GM12865 (cell line): Measurements from ENCODE around the gene COL4A5.

Experiments used
- DNase-seq: peaks from one replicate; pipeline ENCODE4 v3.0.0; 2010; ENCODE audit warnings: low read depth
- H3K4me3 ChIP-seq: 2 replicates; pipeline ENCODE4 v1.5.1; 2011; ENCODE audit warnings: mild to moderate bottlenecking, low read depth, low read length, control low read depth
- CTCF ChIP-seq: IDR thresholded peaks from 2 replicates; pipeline ENCODE4 v1.5.1; 2011; ENCODE audit warnings: low read length, control low read depth, low read depth, inconsistent platforms; ENCODE audit not compliant: insufficient read depth; ENCODE audit errors: missing control alignments

COL4A5 gene

GRCh38 chrX:108610141-108610540 lies 170.5 kb downstream of the COL4A5 start:
- no peak for TF ChIP-seq CTCF
- no peak overlapping the region for H3K4me3 ChIP-seq
- no peak for DNase-seq

GRCh38 chrX:108614616-108615015 lies 175.0 kb downstream of the COL4A5 start:
- TF ChIP-seq CTCF = no peak
- no peak for DNase-seq
- no peak overlapping the region for H3K4me3 ChIP-seq

- H3K4me3 ChIP-seq = no peak overlapping the region
- no peak for TF ChIP-seq CTCF
- no peak for DNase-seq
These were observed 201.2 kb downstream of the COL4A5 start for GRCh38 chrX:108640817-108641216.

- no peak for TF ChIP-seq CTCF
- DNase-seq = peak; percentile 4
- H3K4me3 ChIP-seq = no peak overlapping the region
These were observed 202.1 kb downstream of the COL4A5 start for GRCh38 chrX:108641589-108642272.

- TF ChIP-seq CTCF = no peak
- H3K4me3 ChIP-seq = no peak overlapping the region
- DNase-seq = no peak
These were observed 202.6 kb downstream of the COL4A5 start for GRCh38 chrX:108642273-108642628.

GRCh38 chrX:108664701-108665100 lies 225.1 kb downstream of the COL4A5 start:
- no peak for DNase-seq
- no peak for TF ChIP-seq CTCF
- no peak overlapping the region for H3K4me3 ChIP-seq

GRCh38 chrX:108666101-108666500 lies 226.5 kb downstream of the COL4A5 start:
- TF ChIP-seq CTCF = no peak

More at GRCh38 chrX:108666101-108666500, 226.5 kb downstream of the COL4A5 start:
- no peak overlapping the region for H3K4me3 ChIP-seq
- no peak for DNase-seq
